ENCODE data around the gene AKAP13. TPM values are rescaled to one million over a fixed set of nuclear protein-coding genes. Genes with fewer than 3 reads are reported as not detected.
"Not testable (repeated sequence)": the region's sequence is repeated elsewhere in the genome, so short reads cannot be mapped to it uniquely, and the experiment has no call there.

Gene AKAP13, protein sequence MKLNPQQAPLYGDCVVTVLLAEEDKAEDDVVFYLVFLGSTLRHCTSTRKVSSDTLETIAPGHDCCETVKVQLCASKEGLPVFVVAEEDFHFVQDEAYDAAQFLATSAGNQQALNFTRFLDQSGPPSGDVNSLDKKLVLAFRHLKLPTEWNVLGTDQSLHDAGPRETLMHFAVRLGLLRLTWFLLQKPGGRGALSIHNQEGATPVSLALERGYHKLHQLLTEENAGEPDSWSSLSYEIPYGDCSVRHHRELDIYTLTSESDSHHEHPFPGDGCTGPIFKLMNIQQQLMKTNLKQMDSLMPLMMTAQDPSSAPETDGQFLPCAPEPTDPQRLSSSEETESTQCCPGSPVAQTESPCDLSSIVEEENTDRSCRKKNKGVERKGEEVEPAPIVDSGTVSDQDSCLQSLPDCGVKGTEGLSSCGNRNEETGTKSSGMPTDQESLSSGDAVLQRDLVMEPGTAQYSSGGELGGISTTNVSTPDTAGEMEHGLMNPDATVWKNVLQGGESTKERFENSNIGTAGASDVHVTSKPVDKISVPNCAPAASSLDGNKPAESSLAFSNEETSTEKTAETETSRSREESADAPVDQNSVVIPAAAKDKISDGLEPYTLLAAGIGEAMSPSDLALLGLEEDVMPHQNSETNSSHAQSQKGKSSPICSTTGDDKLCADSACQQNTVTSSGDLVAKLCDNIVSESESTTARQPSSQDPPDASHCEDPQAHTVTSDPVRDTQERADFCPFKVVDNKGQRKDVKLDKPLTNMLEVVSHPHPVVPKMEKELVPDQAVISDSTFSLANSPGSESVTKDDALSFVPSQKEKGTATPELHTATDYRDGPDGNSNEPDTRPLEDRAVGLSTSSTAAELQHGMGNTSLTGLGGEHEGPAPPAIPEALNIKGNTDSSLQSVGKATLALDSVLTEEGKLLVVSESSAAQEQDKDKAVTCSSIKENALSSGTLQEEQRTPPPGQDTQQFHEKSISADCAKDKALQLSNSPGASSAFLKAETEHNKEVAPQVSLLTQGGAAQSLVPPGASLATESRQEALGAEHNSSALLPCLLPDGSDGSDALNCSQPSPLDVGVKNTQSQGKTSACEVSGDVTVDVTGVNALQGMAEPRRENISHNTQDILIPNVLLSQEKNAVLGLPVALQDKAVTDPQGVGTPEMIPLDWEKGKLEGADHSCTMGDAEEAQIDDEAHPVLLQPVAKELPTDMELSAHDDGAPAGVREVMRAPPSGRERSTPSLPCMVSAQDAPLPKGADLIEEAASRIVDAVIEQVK (N-terminal part only)
- 146 and 149 TPM in 2 replicates for total RNA-seq

DNA sequence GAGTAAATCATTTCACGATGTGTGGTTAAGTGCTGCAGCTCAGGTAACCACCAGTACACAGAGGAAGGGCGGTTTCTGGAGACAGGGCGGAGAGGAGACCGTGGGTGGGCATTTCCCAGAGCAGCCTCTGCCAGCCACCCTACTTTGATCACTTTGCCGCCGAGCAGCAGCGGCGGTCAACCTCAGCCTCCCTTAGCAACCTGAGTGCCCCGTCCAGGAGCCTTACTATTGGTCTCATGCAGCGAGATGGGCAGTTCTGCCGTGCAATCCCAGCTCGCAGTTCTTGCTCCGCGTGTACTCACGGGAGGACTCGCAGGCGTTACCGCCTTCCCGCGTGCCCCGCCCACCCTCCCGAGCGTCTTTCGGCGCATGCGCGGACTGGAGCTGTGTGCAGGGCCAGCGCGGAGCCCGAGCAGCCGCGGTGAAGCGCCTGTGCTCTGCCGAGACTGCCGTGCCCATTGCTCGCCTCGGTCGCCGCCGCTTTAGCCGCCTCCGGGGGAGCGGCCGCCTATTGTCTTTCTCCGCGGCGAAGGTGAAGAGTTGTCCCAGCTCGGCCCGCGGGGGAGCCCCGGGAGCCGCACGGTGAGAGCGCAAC is at the start of gene AKAP13:
Gene AKAP13, plus strand, starts transcription at position 387 of the 595 bp plus-strand sequence. CDS start 105,118 bp downstream, outside the sequence.
- intact Hi-C loops (cut with micrococcal nuclease), result loop anchor here (1.0 to 10.0 kb wide), 7 partner anchors 28 to 399 kb away; partner anchors contain the start of gene PDE8A

DNA sequence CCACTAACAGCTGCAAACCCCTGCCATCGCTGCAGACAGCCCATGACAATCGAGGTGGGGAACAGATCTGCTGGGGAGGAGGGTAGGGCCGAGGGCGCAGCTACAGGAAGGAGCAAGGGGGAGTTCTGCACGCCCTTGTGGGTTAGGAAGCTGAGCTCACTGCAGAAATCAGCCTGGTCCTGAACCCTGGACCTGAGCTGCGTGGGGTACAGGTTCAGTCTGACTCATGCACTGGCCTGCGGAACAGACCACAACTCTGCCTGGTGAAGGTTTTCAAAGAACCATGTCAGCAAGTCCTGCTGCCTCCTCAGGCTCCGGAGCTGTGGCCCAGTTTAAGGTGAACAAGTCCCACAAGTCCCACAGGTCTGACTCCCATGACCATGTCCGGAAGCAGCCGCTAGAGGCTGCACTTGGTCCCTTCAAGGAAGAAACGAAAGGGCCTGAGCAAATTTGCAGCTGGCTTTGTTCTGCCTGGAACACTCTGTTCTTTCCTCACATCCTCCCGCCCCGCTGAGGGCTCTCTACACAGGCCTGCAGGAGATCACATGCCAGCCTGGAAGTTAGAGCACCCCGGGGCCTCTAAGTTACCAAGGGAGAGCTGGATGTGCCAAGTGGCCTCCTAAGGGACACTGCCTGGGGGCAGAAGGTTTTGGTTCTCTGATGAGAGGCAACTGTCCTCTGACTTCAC is 49.4 kb upstream of the AKAP13 start:
- intact Hi-C loops (cut with micrococcal nuclease), result loop anchor here (1.0 to 10.0 kb wide), 8 partner anchors 15 to 376 kb away; partner anchors contain the start of gene AKAP13

DNA sequence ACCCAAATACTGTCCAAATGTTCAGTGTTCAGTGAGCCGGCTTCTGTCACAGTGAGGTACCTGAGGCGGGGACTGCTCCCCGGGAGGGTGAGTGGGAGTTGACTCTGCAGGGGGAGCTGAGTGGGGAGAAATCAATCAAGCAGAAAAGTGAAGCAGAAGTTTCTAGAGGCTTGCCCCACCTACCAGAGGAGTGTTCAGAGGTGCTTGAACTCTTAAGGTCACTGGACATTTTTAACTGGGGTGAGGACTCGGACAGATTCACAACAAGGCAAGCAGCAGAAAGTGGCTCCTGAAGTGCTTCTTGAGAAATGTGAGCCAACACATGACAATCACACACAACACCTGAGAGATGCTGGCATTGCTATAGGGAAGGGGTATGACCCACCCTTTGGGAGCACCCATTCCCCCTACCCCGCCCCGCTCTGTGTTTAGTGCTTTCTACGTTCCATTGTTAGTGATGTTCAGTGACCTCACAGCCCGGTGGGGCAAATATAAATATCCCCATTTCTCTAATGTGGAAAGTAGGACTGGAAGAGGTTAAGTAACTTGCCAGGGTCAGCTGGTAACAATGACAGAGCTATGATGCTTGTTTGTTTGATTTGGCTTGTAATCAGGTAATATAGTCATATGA is 48.6 kb upstream of the AKAP13 start:
- intact Hi-C loops (cut with micrococcal nuclease), result loop anchor here (1.0 to 10.0 kb wide), 6 partner anchors 15 to 376 kb away; no protein-coding TSS in a partner anchor

DNA sequence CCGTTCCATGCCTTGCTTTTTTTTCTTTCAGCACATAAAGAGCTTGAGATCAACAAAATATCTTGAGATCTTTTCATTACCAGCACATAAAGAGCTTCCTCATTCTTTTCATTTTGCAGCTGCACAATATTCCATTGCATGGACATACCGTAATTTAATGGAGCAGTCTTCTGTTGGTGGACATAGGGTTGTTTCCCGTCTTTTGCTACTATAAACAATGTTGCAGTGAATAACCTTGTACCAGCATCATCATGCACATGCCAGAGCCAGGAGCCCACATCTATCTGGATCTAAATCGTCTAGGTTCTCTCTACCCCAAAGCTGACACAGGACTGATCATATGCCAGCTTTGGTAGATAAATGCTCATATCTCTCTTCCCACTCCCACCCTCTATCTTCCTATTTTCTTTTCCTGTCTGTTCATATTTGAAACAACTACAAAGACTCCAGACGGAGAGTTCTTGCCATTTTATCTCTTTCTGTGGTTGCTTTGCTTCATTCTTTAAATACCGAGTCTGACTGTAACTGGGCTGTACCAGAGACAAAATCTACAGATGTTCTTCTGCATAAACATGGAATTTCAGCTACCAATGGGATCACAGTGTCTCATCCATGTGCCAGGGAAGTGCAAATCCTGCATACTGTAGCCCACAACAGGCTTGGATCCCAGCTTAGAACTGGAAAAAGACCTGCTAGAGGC is 47.1 kb upstream of the AKAP13 start:
- intact Hi-C loops (cut with micrococcal nuclease), result loop anchor here (5.0 to 10.0 kb wide), 2 partner anchors 172 to 374 kb away; no protein-coding TSS in a partner anchor

DNA sequence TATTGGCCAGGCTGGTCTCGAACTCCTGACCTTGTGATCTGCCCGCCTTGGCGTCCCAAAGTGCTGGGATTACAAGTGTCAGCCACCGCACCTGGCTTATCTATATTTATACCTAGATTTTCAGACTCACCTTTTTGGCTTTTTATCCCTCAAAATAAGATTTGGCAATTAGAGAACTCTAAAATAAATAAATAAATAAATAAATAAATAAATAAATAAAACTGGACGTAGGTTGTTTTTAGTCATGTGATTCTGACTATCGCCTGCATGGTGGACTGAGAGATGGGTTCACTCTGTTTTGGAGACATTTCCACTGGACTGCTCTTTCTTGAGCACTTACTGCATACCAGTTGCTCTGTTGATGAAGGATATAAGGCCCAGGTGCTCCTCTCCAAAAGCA is 46.2 kb upstream of the AKAP13 start:
- intact Hi-C loops (cut with micrococcal nuclease), result loop anchor here (5.0 to 10.0 kb wide), 2 partner anchors 171 to 373 kb away; no protein-coding TSS in a partner anchor

DNA sequence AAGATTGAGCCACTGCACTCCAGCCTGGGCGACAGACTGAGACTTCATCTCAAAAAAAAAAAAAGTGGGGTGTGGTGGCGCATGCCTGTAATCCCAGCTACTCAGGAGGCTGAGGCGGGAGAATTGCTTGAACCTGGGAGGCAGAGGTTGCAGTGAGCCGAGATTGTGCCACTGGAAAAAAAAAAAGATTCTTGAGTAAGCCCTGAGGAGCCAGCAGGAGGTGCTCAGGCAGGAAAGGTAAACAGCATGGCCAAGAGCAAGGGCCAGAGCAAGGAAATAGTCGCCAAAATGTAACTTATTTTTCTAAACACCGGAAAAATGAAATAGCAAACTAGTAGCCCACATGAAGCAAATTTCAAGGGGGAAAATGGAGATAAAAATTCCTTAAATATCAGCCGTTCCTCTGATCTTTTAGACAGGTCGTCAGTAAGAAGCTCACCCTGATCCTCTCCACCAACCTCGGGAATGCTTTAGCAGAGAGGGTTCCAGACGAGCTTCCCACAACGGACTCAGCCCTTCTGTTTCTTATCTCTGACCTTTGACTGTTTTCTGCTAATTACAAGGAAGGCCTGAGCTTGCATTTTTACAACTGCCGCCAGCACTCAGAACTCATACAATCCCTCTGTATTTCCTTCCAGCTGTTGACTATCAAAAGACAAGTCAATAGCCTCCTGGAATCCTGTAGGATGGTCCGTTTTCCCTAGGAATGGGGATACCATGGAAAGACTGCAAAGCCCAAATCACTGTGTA is 45.0 kb upstream of the AKAP13 start:
- intact Hi-C loops (cut with micrococcal nuclease), result loop anchor here (10.0 kb wide), 1 partner anchor 169 kb away; no protein-coding TSS in a partner anchor

DNA sequence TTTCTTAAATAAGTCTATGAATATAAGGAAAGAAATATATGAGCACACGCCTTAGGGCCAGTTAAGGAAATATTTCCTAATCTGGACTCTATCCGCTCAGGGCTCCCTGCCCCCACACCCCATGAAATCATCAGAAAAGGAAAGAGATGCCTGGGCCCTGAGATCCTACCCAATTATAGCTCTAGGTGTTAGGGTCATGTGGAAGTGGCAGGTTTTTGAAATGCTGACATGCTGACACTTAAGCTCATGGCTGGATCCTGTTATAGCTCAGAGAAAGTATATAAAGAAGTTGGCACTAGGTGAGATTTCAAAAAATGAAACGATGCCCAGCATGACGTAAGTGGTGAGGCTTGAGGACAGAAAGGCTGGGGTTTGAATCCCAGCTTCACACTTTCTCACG is 43.5 kb upstream of the AKAP13 start:
- intact Hi-C loops (cut with micrococcal nuclease), result loop anchor here (10.0 kb wide), 1 partner anchor 168 kb away; no protein-coding TSS in a partner anchor

DNA sequence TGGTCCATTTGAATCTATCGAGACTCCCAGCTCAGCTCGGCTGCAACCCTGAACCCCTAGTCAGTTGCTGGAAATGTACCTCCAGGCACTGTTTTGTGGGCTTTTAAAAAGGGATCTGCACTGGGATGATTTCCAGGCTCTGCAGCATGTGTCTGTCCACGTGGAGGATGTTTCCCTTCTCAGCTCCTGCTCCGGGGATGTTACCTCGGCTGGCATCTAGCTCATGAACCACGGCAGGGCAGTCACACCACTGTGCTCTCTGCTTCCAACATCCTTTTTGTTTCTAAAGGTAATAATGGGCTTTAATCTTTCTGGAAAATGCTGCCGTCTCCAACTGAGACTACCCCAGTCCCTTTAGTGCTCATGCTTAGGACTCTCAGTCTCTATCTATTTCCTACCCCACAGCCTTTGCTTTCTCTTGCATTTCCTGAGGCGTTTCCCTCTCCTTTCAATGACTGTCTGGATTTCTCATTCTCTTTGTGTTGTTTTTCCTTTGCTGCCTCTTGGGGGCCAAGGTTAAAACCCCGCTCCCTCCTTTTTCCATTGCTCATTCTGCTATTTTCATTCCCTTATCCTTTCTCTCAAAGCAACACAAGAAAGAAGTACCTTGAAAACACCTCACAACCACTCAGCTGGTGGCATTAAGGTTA is 42.9 kb upstream of the AKAP13 start:
- intact Hi-C loops (cut with micrococcal nuclease), result loop anchor here (10.0 kb wide), 1 partner anchor 167 kb away; no protein-coding TSS in a partner anchor

DNA sequence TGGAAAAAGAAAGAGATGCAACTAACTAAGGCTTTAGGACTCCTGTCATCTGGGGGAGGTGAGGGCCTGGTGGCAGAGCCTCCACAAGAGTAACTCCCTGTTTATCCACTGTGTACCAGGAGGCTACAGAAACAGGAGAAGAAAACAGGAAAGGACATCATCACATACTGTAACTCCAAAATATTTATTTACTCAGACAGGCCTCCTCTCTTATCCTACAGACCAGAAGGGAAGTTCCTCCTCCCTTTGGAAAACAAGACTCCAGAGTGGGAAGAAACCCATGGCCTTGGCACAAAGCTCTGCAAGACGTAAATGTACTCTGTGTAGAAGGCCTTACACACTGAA is 40.1 kb upstream of the AKAP13 start:
- intact Hi-C loops (cut with micrococcal nuclease), result no loop called here

DNA sequence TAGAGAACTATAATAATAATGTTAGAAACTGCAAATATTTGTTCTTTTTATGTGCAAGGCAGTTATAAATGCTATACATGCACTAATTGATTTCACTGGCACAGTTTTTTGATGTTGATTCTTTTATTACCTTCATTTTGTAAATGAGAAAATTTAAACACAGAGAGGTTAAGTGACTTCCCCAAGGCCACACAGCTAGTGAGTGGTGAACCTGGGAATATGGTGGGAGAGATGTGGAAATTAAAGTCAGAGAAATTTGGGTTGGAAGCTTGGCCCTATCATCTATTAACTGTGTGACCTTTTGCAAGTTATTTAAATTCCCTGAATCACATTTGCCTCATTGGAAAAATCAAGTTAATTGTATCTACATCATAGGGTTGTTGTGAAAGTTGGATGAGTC is 39.6 kb upstream of the AKAP13 start:
- intact Hi-C loops (cut with micrococcal nuclease), result no loop called here

DNA sequence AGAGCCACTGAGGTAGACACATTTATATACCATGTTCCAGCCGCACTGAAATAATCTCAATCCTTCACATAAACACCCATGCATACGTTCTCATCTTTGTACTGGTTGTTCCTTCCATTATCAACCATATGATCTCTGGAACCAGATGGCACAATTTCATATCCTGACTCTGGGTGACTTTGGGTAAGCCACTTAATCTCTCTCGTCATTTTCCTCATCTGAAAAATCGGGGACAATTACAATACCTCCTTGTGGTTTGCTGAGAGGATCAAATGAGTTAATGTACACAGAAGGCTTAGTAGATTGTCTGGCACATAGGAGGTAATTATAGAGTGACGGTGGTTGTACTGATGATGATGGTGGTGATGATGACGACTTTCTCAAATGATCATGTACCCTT is 38.2 kb upstream of the AKAP13 start:
- intact Hi-C loops (cut with micrococcal nuclease), result not testable (repeated sequence)

DNA sequence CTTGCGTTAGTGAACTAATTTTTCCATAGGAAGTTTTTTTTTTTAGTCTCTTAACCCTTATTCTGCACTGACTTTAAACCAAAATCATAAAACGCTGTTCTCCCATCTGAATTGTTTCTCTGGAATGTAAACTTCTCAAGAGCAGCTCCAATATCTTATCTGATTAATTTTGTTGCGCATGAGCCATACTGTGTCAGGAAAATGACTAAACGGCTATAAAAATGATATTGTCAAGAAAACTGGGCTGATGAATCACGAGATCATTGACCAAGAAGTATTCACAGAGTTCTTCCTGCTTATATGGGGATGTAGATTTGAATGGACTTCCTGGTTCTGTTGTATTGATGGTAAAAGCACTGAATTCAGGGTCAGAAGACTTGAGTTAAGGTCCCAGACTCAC is 37.0 kb upstream of the AKAP13 start:
- intact Hi-C loops (cut with micrococcal nuclease), result not testable (repeated sequence)

DNA sequence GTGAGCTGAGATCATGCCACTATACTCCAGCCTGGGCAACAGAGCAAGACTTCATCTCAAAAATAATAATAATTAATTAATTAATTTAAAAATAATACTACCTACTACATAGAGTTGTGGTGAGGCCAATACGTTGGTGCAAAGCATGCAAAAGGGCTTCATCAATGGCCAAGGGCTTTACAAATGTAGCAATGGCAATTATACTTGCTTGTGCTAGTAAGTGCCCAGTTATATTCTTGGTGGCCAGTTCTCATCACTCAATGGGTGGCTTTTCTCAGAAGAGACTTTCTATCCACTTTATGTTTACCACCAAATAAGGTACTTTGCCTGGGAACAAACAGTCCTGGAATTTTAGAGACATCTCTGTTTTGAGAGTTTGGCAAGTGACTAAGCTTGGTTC is 36.2 kb upstream of the AKAP13 start:
- intact Hi-C loops (cut with micrococcal nuclease), result not testable (repeated sequence)

DNA sequence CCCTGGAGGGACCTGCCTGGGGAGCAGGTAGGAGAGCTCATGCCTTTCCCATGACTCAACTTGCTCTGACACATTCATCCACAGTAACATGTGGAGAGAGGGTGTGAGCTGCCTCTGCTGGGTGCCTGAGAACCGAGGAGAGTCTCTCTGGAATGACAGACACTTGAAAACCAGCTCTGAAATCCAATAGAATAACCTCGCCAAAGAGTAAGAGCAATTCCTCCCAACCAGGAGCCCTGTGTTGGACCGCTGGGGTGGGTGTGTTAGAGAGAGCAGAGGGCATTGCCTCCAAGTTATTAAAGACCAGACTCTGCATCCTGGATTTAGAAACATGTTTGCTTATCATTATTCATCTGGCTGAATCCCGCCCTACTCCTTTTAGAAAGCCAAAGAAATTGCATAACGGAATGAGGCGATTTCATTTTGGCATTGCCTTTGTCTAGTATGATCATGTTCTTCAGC is 35.7 kb upstream of the AKAP13 start:
- intact Hi-C loops (cut with micrococcal nuclease), result not testable (repeated sequence)

DNA sequence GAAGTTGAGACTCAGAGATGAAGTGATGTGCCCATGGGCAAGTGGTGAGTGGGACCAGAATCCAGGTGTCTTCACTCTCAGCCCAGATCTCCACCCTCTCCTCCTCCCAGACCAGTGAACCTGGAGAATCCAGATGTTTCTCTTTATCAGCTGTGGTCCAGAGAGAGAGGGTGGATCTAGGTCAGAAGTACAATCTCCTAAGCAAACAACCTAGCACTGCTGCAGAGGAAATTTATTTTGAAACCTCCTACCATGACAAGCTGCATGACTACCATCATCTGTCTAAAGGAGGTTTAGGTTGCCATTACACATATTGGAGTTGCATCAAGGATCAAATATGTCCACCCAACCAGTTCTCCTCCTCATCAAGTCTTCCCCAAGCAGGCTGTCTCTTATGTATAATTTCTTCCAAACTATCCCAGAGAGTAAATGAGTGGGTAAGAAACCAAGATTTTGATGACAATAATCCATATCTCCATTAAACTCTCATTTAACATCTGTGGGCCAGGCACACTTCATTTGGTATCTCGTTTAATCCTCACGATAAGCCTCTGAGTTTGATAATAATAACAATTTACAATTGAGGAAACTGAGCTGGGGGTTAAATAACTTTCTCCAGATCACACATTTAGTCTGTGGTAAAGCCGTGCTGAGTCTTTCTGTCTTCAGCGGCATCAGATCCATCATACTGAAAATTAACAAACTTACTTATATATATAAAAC is 35.0 kb upstream of the AKAP13 start:
- intact Hi-C loops (cut with micrococcal nuclease), result not testable (repeated sequence)

DNA sequence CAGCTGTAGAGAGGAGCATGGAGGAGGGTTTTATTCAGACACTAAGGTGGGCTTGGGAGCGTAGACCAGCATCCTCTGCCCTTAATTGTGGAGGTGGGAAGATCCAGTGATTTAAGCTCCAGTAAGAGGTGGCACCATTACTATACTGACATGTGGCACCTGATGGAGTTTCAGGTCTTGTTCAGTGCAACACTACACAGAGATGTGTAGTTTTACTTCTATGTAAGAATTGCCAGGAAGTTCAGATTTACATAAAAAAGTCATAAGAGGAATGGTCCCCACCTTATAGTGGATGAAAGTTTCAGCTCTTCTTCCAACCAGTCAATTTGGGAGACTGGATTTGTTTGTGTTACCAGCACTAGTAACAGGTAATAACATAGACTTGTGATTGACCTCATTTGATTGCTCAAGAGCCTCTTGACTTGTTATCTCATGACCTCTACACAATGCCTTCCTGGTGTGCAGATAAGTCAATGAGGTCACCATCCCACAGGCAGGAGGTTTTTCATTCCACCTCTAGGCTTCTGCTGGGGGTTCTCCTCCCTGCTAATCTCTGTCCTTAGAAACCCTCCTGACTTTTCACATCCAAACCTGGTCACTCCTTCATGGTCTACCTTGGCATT is 33.8 kb upstream of the AKAP13 start:
- intact Hi-C loops (cut with micrococcal nuclease), result not testable (repeated sequence)
